Rectal smooth muscle tissue (tissue), 1 donor: ENCODE results near the gene LBH.

ENCODE experiments used
- H3K27ac ChIP-seq: one replicate; pipeline ENCODE4 v1.7.0; 2013; ENCODE audit warnings: low read depth, low read length, inconsistent platforms
- H3K27me3 ChIP-seq: one replicate; pipeline ENCODE4 v1.7.0; 2013; ENCODE audit warnings: low read length; ENCODE audit not compliant: control insufficient read depth, insufficient read depth
- H3K36me3 ChIP-seq: one replicate; pipeline ENCODE4 v1.7.0; 2013; ENCODE audit warnings: low read length; ENCODE audit not compliant: control insufficient read depth, insufficient read depth
- H3K4me1 ChIP-seq: one replicate; pipeline ENCODE4 v1.7.0; 2013; ENCODE audit warnings: low read length; ENCODE audit not compliant: control insufficient read depth, insufficient read depth
- H3K4me3 ChIP-seq: one replicate; pipeline ENCODE4 v1.7.0; 2013; ENCODE audit warnings: low read length
- H3K9ac ChIP-seq: one replicate; pipeline ENCODE4 v1.7.0; 2013; ENCODE audit warnings: low read length

LBH gene

GRCh38 chr2:30201990-30202389 lies 29.3 kb upstream of the LBH start:
- Histone ChIP-seq H3K9ac (no peak overlapping the region), H3K4me3 (no peak overlapping the region), H3K36me3 (no peaks in the 10 kb centered on the region), H3K27ac (peak overlapping the region; percentile 43), H3K27me3 (no peaks in the 10 kb centered on the region), H3K4me1 (peaks cover 5% of the 10 kb centered on the region)

GRCh38 chr2:30203156-30203555 lies 28.2 kb upstream of the LBH start:
- Histone ChIP-seq H3K4me3 (no peak overlapping the region), H3K27me3 (no peaks in the 10 kb centered on the region), H3K4me1 (peaks cover 5% of the 10 kb centered on the region), H3K9ac (no peak overlapping the region), H3K27ac (no peak overlapping the region), H3K36me3 (no peaks in the 10 kb centered on the region)

- Histone ChIP-seq H3K4me3 (no peak overlapping the region), H3K36me3 (no peaks in the 10 kb centered on the region), H3K27me3 (no peaks in the 10 kb centered on the region), H3K4me1 (peaks cover 5% of the 10 kb centered on the region), H3K27ac (no peak overlapping the region), H3K9ac (no peak overlapping the region)
Observed at GRCh38 chr2:30204281-30204680, 27.1 kb upstream of the LBH start.

GRCh38 chr2:30205456-30205855 lies 25.9 kb upstream of the LBH start:
- Histone ChIP-seq H3K27me3 (no peaks in the 10 kb centered on the region), H3K9ac (no peak overlapping the region), H3K27ac (no peak overlapping the region), H3K36me3 (no peaks in the 10 kb centered on the region), H3K4me3 (no peak overlapping the region), H3K4me1 (peaks cover 5% of the 10 kb centered on the region)

- Histone ChIP-seq H3K36me3 (no peaks in the 10 kb centered on the region), H3K27ac (no peak overlapping the region), H3K27me3 (no peaks in the 10 kb centered on the region), H3K4me3 (no peak overlapping the region), H3K9ac (no peak overlapping the region), H3K4me1 (peaks cover 4% of the 10 kb centered on the region)
Observed at GRCh38 chr2:30206461-30207430, 24.6 kb upstream of the LBH start.

- no peak overlapping the region for H3K27ac ChIP-seq
- no peak overlapping the region for H3K4me3 ChIP-seq
- no peak overlapping the region for H3K9ac ChIP-seq
- H3K36me3 ChIP-seq, result no peaks in the 10 kb centered on the region
- H3K4me1 ChIP-seq, result no peaks in the 10 kb centered on the region
- no peaks in the 10 kb centered on the region for H3K27me3 ChIP-seq
Observed at GRCh38 chr2:30208453-30208852, 22.9 kb upstream of the LBH start.

GRCh38 chr2:30209227-30209626 lies 22.1 kb upstream of the LBH start:
- Histone ChIP-seq H3K27ac (no peak overlapping the region), H3K27me3 (no peaks in the 10 kb centered on the region), H3K4me1 (no peaks in the 10 kb centered on the region), H3K36me3 (no peaks in the 10 kb centered on the region), H3K9ac (no peak overlapping the region), H3K4me3 (no peak overlapping the region)

GRCh38 chr2:30213326-30213725 lies 18.0 kb upstream of the LBH start:
- H3K27ac ChIP-seq, result no peak overlapping the region
- H3K36me3 ChIP-seq, result no peaks in the 10 kb centered on the region
- no peaks in the 10 kb centered on the region for H3K4me1 ChIP-seq
- no peak overlapping the region for H3K4me3 ChIP-seq
- H3K9ac ChIP-seq, result no peak overlapping the region
- no peaks in the 10 kb centered on the region for H3K27me3 ChIP-seq

GRCh38 chr2:30213907-30214463 lies 17.3 kb upstream of the LBH start:
- H3K36me3 ChIP-seq, result no peaks in the 10 kb centered on the region
- H3K27ac ChIP-seq, result no peak overlapping the region
- H3K4me3 ChIP-seq, result no peak overlapping the region
- H3K27me3 ChIP-seq, result no peaks in the 10 kb centered on the region
- H3K9ac ChIP-seq, result no peak overlapping the region
- no peaks in the 10 kb centered on the region for H3K4me1 ChIP-seq

- Histone ChIP-seq H3K4me1 (no peaks in the 10 kb centered on the region), H3K27ac (no peak overlapping the region), H3K4me3 (no peak overlapping the region), H3K36me3 (no peaks in the 10 kb centered on the region), H3K27me3 (no peaks in the 10 kb centered on the region), H3K9ac (no peak overlapping the region)
Observed at GRCh38 chr2:30216157-30216556, 15.2 kb upstream of the LBH start.

GRCh38 chr2:30217644-30218337 lies 13.5 kb upstream of the LBH start:
- Histone ChIP-seq H3K27me3 (no peaks in the 10 kb centered on the region), H3K27ac (no peak overlapping the region), H3K9ac (no peak overlapping the region), H3K4me3 (no peak overlapping the region), H3K4me1 (no peaks in the 10 kb centered on the region), H3K36me3 (no peaks in the 10 kb centered on the region)

GRCh38 chr2:30218338-30218713 lies 13.0 kb upstream of the LBH start:
- Histone ChIP-seq H3K27ac (no peak overlapping the region), H3K27me3 (no peaks in the 10 kb centered on the region), H3K36me3 (no peaks in the 10 kb centered on the region), H3K4me1 (no peaks in the 10 kb centered on the region), H3K4me3 (no peak overlapping the region), H3K9ac (no peak overlapping the region)
